Lung (tissue), 12 donors: ENCODE results near the gene PRKCE. TPM values are rescaled to one million over a fixed set of nuclear protein-coding genes. Genes with fewer than 3 reads are reported as not detected.

Experiments
- ATAC-seq: fragments of 200-7000 bp; cut with Tn5 transposase; one replicate; pipeline ENCODE4 v1.9.1; 2020; ENCODE audit warnings: moderate number of reproducible peaks; ENCODE audit not compliant: insufficient read depth, low FRiP score
- DNase-seq, 3 donors: peaks; one replicate each; pipeline ENCODE4 v3.0.0-alpha.2; 2013 to 2017
- H3K27ac ChIP-seq, 2 donors: one replicate each; pipeline ENCODE4 v1.5.1; 2013; ENCODE audit warnings: mild to moderate bottlenecking in 2 of 2, moderate library complexity in 2 of 2, control low read depth in 1 of 2, inconsistent platforms in 1 of 2, low read depth in 1 of 2, low read length in 1 of 2
- H3K27me3 ChIP-seq, 3 donors: one replicate each; pipeline ENCODE4 v1.5.1; 2013; ENCODE audit warnings: low read length in 2 of 3; ENCODE audit not compliant: control insufficient read depth in 3 of 3, insufficient read depth in 3 of 3
- H3K36me3 ChIP-seq, 4 donors: one replicate each; pipeline ENCODE4 v1.5.1; 2013; ENCODE audit warnings: low read length in 4 of 4, mild to moderate bottlenecking in 1 of 4, moderate library complexity in 1 of 4; ENCODE audit not compliant: control insufficient read depth in 4 of 4, insufficient read depth in 4 of 4
- H3K4me1 ChIP-seq, 5 donors: one replicate each; pipeline ENCODE4 v1.5.1; 2013; ENCODE audit warnings: low read length in 5 of 5, mild to moderate bottlenecking in 2 of 5, moderate library complexity in 1 of 5; ENCODE audit not compliant: control insufficient read depth in 5 of 5, insufficient read depth in 5 of 5
- H3K4me3 ChIP-seq: one replicate; pipeline ENCODE4 v1.5.1; 2013; ENCODE audit warnings: mild to moderate bottlenecking, control low read depth, moderate library complexity
- H3K9ac ChIP-seq, 2 donors: one replicate each; pipeline ENCODE4 v1.5.1; 2013; ENCODE audit warnings: low read length in 2 of 2, control low read depth in 1 of 2; ENCODE audit not compliant: insufficient read depth in 1 of 2
- H3K9me3 ChIP-seq, 4 donors: one replicate each; pipeline ENCODE4 v1.5.1; 2013; ENCODE audit warnings: low read length in 3 of 4, mild to moderate bottlenecking in 1 of 4, moderate library complexity in 1 of 4; ENCODE audit not compliant: control insufficient read depth in 4 of 4, insufficient read depth in 3 of 4
- CTCF ChIP-seq: IDR thresholded peaks from 2 replicates; pipeline ENCODE4 v1.5.1; 2012; ENCODE audit warnings: mild to moderate bottlenecking; ENCODE audit errors: control extremely low read depth, extremely low read depth
- WGBS, 2 donors: extraction: QIAGEN DNeasy Blood & Tissue Kit; methylation state at CpG; one replicate each; pipeline ENCODE4 v1.1.7; 2013; 5-methylcytosine and 5-hydroxymethylcytosine counted together
- polyA plus RNA-seq, 2 donors: library from polyadenylated mRNA; stranded (reverse); fragments of 200-250 nt; gene quantifications; one replicate each; pipeline ENCODE4 v1.2.1, GENCODE V29; 2013
- total RNA-seq, 2 donors: library from RNA; depleted of rRNA in 1 of 2; stranded (reverse); fragments of >200 nt in 1 of 2; gene quantifications; one replicate each; pipeline ENCODE4 v1.2.1, GENCODE V29; 2014 to 2021
- donor health status: control.
- donor health status: control.
- donor health status: Bipolar disorder and iron deficiency.
- donor health status: healthy.
- donor health status: DM: yes; HTN: yes; CAD: no.

Gene PRKCE
- total and polyA plus RNA-seq, 4 donors = 12.5 to 82.2 (median 32.1) TPM

- Histone ChIP-seq H3K27ac (no peak overlapping the region), H3K4me3 (no peak overlapping the region), H3K36me3 (peaks cover 0 to 7% (median under 1%) of the 10 kb centered on the region in 4 donors), H3K9ac (no peak overlapping the region), H3K9me3 (no peaks in the 10 kb centered on the region), H3K27me3 (no peaks in the 10 kb centered on the region), H3K4me1 (peaks cover 0 to 14% (median 7%) of the 10 kb centered on the region in 5 donors)
- no peak for TF ChIP-seq CTCF
- ATAC-seq (no peak), DNase-seq (no peak)
- 51 to 67% methylated on average over 2 of the region's 2 CpGs for WGBS, 2 donors
Measured at GRCh38 chr2:45664635-45665261, 13.3 kb downstream of the PRKCE start.

GRCh38 chr2:45668509-45668908 lies 17.0 kb downstream of the PRKCE start:
- H3K9ac ChIP-seq = no peak overlapping the region

GRCh38 chr2:45669032-45669486 lies 17.6 kb downstream of the PRKCE start:
- no peaks in the 10 kb centered on the region for H3K9me3 ChIP-seq
- H3K36me3 ChIP-seq = no peaks in the 10 kb centered on the region
- peaks cover 1 to 22% (median 7%) of the 10 kb centered on the region in 5 donors for H3K4me1 ChIP-seq
- H3K9ac ChIP-seq = no peak overlapping the region
- H3K27me3 ChIP-seq = no peaks in the 10 kb centered on the region
- WGBS, 2 donors = 40 to 58% methylated on average over 7 of the region's 7 CpGs
- ATAC-seq (peak; percentile 41), DNase-seq (peak in 2 of 3 donors; percentile 22 to 43)
- peak overlapping the region in 1 of 2 donors; percentile 59 for H3K27ac ChIP-seq
- no peak overlapping the region for H3K4me3 ChIP-seq
- no peak for TF ChIP-seq CTCF

More at GRCh38 chr2:45668509-45668908, 17.0 kb downstream of the PRKCE start:
- TF ChIP-seq CTCF = no peak
- Histone ChIP-seq H3K4me1 (peaks cover 0 to 17% (median 7%) of the 10 kb centered on the region in 5 donors), H3K36me3 (no peaks in the 10 kb centered on the region), H3K4me3 (no peak overlapping the region), H3K27me3 (no peaks in the 10 kb centered on the region), H3K9me3 (no peaks in the 10 kb centered on the region), H3K27ac (peak overlapping the region in 1 of 2 donors; percentile 12)
- ATAC-seq (no peak), DNase-seq (no peak)
- 81 to 85% methylated on average over 7 of the region's 7 CpGs for WGBS, 2 donors
